Cardiac fibroblast (primary cell): ENCODE results near the gene E2F3.

Experiments used
- DNase-seq, 2 donors: peaks; one replicate each; pipeline versions ENCODE4 v3.0.0 to v3.0.0-alpha.2; 2010; ENCODE audit warnings: low read depth in 2 of 2
- H3K4me3 ChIP-seq, 2 donors: replicated peaks in 1 of 2; 1 replicate in 1 of 2; 2 replicates in 1 of 2; pipeline ENCODE4 v1.5.1; 2011; ENCODE audit warnings: low read depth in 2 of 2, low read length in 2 of 2, mild to moderate bottlenecking in 2 of 2, moderate library complexity in 1 of 2
- CTCF ChIP-seq: IDR thresholded peaks from one replicate; pipeline ENCODE4 v1.5.1; 2011; ENCODE audit warnings: low read depth, mild to moderate bottlenecking, low read length, inconsistent platforms

Gene E2F3

GRCh38 chr6:20474874-20475542, 73.3 kb downstream of the E2F3 start:
- no peak overlapping the region for H3K4me3 ChIP-seq
- TF ChIP-seq CTCF: no peak
- DNase-seq: no peak

- no peak for TF ChIP-seq CTCF
- H3K4me3 ChIP-seq: no peak overlapping the region
- no peak for DNase-seq
These were observed 74.9 kb downstream of the E2F3 start for GRCh38 chr6:20476501-20477043.

GRCh38 chr6:20477485-20477884, 75.8 kb downstream of the E2F3 start:
- DNase-seq: no peak
- no peak overlapping the region for H3K4me3 ChIP-seq
- TF ChIP-seq CTCF: no peak

GRCh38 chr6:20479060-20479459, 77.4 kb downstream of the E2F3 start:
- no peak for TF ChIP-seq CTCF
- H3K4me3 ChIP-seq: no peak overlapping the region
- DNase-seq: peak in 1 of 2 donors; percentile 21

GRCh38 chr6:20479526-20479925, 77.8 kb downstream of the E2F3 start:
- H3K4me3 ChIP-seq: no peak overlapping the region
- no peak for TF ChIP-seq CTCF
- no peak for DNase-seq

GRCh38 chr6:20481281-20481680, 79.6 kb downstream of the E2F3 start:
- no peak for TF ChIP-seq CTCF
- DNase-seq: no peak
- H3K4me3 ChIP-seq: no peak overlapping the region
